Naive thymus-derived CD4-positive, alpha-beta T cell (primary cell): Measurements from ENCODE around the gene PPP1R1B. TPM values are rescaled to one million over a fixed set of nuclear protein-coding genes. Genes with fewer than 3 reads are reported as not detected.

Experiments
- ATAC-seq: fragments of 150-1000 bp; cut with Tn5 transposase; 2 replicates; pipeline ENCODE4 v1.10.0; 2021; ENCODE audit warnings: mild to moderate bottlenecking, moderate library complexity
- CTCF ChIA-PET: fragments of 350-600 bp; sonication (Branson Sonifier 250); formaldehyde crosslinking; loops from one replicate; lab custom pipeline; 2021; ENCODE audit warnings: antibody characterized with exemption; lab: Charles Lee
- POLR2A ChIA-PET: fragments of 350-600 bp; sonication (Branson Sonifier 250); formaldehyde crosslinking; loops from one replicate; lab custom pipeline; 2021; ENCODE audit warnings: antibody characterized with exemption, inconsistent platforms; lab: Charles Lee
- DNase-seq, 9 donors: peaks; one replicate each; pipeline versions ENCODE4 v3.0.0 to v3.0.0-alpha.2; 2020 to 2022; ENCODE audit warnings: mixed read lengths in 1 of 9
- H3K27ac ChIP-seq: one replicate; pipeline ENCODE4 v1.7.0; 2013; ENCODE audit warnings: mild to moderate bottlenecking, low read depth, low read length, moderate library complexity
- H3K27me3 ChIP-seq, 2 donors: one replicate each; pipeline ENCODE4 v1.7.0; 2013; ENCODE audit warnings: low read length in 2 of 2, mild to moderate bottlenecking in 2 of 2, moderate library complexity in 2 of 2; ENCODE audit not compliant: control insufficient read depth in 2 of 2, insufficient read depth in 2 of 2
- H3K36me3 ChIP-seq, 3 experiments: 1 replicate in 2 of 3; 2 replicates in 1 of 3; pipeline ENCODE4 v1.7.0; 2013; ENCODE audit warnings: low read length in 3 of 3, mild to moderate bottlenecking in 3 of 3, moderate library complexity in 1 of 3; ENCODE audit not compliant: insufficient read depth in 3 of 3, control insufficient read depth in 2 of 3
- H3K4me1 ChIP-seq, 2 donors: one replicate each; pipeline ENCODE4 v1.7.0; 2013; ENCODE audit warnings: low read length in 2 of 2, mild to moderate bottlenecking in 2 of 2, moderate library complexity in 1 of 2; ENCODE audit not compliant: control insufficient read depth in 2 of 2, insufficient read depth in 2 of 2
- H3K4me3 ChIP-seq: 2 replicates; pipeline ENCODE4 v1.7.0; 2013; ENCODE audit warnings: mild to moderate bottlenecking, low read length
- H3K9me3 ChIP-seq, 3 experiments: 1 replicate in 2 of 3; 2 replicates in 1 of 3; pipeline ENCODE4 v1.7.0; 2013; ENCODE audit warnings: low read length in 3 of 3; ENCODE audit not compliant: control insufficient read depth in 2 of 3
- H3K27ac Mint-ChIP-seq, 9 donors: one replicate each; pipeline ENCODE4 v1.8.0; 2020 to 2022; ENCODE audit warnings: mixed read lengths in 9 of 9, mild to moderate bottlenecking in 8 of 9, moderate library complexity in 5 of 9, inconsistent platforms in 2 of 9
- H3K27me3 Mint-ChIP-seq, 5 donors: one replicate each; pipeline ENCODE4 v1.8.0; 2021 to 2022; ENCODE audit warnings: mixed read lengths in 5 of 5, mild to moderate bottlenecking in 1 of 5
- H3K36me3 Mint-ChIP-seq, 5 donors: one replicate each; pipeline ENCODE4 v1.8.0; 2020 to 2022; ENCODE audit warnings: mixed read lengths in 5 of 5, mild to moderate bottlenecking in 3 of 5, inconsistent platforms in 1 of 5
- H3K4me1 Mint-ChIP-seq, 7 donors: one replicate each; pipeline ENCODE4 v1.8.0; 2020 to 2022; ENCODE audit warnings: mixed read lengths in 7 of 7, mild to moderate bottlenecking in 3 of 7, inconsistent platforms in 1 of 7
- H3K4me3 Mint-ChIP-seq, 10 donors: one replicate each; pipeline ENCODE4 v1.8.0; 2020 to 2022; ENCODE audit warnings: mild to moderate bottlenecking in 10 of 10, mixed read lengths in 10 of 10, moderate library complexity in 6 of 10, inconsistent platforms in 2 of 10
- H3K9me3 Mint-ChIP-seq, 11 donors: one replicate each; pipeline ENCODE4 v1.8.0; 2020 to 2022; ENCODE audit warnings: mixed read lengths in 11 of 11, mild to moderate bottlenecking in 4 of 11, inconsistent platforms in 1 of 11, moderate library complexity in 1 of 11
- intact Hi-C, 2 donors: fragments of 100-400 bp; cut with micrococcal nuclease; formaldehyde crosslinking; loops; one replicate each; pipeline ENCODE4 v1.15.1; 2023
- polyA plus RNA-seq, 2 donors: library from polyadenylated mRNA; unstranded; fragments of 300-500 nt; fragmentation: Illumina TruSeq; gene quantifications; one replicate each; pipeline ENCODE4 v1.2.3, GENCODE V29; 2021
- total RNA-seq, 6 experiments: library from RNA in 5 of 6; stranded (reverse) in 5 of 6; gene quantifications; 1 replicate in 5 of 6; 2 replicates in 1 of 6; pipeline ENCODE4 v1.2.3 and lab custom pipeline; 2021 to 2026

The PPP1R1B gene
- total and polyA plus RNA-seq, 7 experiments from 2014 or later, result not detected

DNA sequence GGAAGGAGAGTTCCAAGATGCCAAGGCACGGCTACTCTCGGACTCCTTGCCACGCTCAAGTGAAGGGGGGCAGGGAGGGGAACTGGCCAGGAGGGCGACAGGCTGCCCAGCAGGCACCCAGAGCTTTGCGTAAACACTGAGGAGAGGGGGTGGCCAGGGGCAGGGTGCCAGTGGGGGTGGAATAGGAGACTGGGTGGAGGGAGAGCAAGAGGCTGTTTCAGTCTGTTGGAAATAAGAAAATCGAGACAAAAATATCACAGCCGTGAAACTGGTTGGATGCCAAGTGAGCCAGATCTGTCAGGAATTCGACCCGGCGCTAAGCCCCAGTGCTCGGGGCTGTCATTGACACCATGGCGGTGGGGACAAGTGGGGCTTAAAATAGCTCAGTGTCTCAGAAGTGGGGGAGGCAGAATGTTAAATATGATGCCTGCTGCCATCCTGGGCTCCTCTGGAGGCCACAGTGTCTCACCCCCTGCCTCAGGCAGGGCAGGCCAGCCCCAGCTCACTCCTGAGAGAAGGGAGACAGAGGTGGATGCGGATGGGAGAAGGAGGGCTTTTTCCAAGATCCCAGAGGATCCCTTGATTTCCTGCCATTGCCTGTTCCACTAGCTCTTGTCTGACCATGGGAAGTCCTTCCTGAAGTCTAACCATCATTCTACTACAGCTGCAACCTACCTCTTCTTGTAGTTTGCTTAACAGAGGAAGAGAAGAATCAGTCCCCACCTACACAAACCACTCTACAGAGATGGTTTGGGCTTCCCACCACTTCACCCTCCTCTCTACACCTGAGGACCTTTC is 51.0 kb downstream of the PPP1R1B start:
- H3K4me3 Mint-ChIP-seq, result peak overlapping the region in 1 of 10 donors; percentile 57
- intact Hi-C loops, result loop anchor here in 1 of 2 donors (2.0 kb wide), 1 partner anchor 53 kb away; the partner anchor contains the start of gene MIEN1

DNA sequence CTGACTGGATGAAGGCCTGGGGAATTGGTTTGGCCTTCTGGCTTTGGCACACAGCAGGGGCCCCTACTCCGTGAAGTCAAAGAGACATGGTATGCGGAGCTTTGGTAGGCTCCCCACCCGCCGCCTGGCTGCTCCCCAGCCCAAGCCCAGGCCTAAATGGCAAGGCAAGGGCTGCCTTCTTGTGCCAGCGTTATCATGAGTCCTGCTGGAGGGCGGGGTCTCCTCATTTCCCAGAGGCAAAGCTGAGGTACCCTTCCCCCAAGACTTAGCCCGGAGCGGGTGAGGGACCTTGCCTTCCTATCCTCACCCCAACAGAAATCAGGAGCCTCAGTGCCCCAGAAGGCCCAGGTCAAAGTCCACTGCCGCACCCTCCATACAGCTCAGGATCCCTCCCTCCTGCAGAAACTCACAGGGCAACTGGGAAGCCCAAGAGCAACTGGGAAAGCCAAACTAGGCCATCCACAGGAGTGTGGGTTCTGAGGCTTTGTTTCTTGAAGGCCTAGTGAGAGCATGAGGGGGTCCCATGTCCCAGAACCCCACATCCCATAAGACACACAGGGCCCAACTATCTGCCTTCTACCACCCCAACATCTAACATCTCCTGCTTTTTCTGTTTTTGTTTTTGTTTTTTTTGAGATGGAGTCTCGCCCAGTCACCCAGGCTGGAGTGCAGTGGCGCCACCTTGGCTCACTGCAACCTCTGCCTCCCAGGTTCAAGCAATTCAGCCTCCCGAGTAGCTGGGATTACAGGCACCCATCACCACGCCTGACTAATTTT is 51.8 kb downstream of the PPP1R1B start:
- Mint-ChIP-seq H3K27me3 (no peaks in the 10 kb centered on the region), H3K4me1 (peaks cover 33 to 62% (median 53%) of the 10 kb centered on the region in 7 donors), H3K9me3 (no peaks in the 10 kb centered on the region), H3K4me3 (peak overlapping the region in 5 of 10 donors; percentile 17 to 76 (median 73)), H3K27ac (peak overlapping the region; percentile 89 to 97 (median 93)), H3K36me3 (peaks cover 5 to 31% (median 15%) of the 10 kb centered on the region in 5 donors)
- Histone ChIP-seq H3K4me1 (peaks cover 45 to 65% of the 10 kb centered on the region in 2 donors), H3K27me3 (no peaks in the 10 kb centered on the region), H3K36me3 (no peaks in the 10 kb centered on the region), H3K27ac (peak overlapping the region; percentile 71), H3K4me3 (no peak overlapping the region), H3K9me3 (no peaks in the 10 kb centered on the region)
- no peak for ATAC-seq
- DNase-seq, result no peak
- ChIA-PET CTCF (interaction anchor here (0.6 to 2.8 kb wide), 10 partner anchors 7 to 322 kb away, joined by 3 to 14 read pairs (median 5); partner anchors contain the start of genes PGAP3 and PNMT), POLR2A (interaction anchor here (0.7 to 3.7 kb wide), 8 partner anchors 8 to 51 kb away, joined by 3 to 43 read pairs (median 4); partner anchors contain the start of genes MIEN1, PGAP3, PNMT and STARD3)
- intact Hi-C loops, result loop anchor here in 1 of 2 donors (1.0 to 2.0 kb wide), 3 partner anchors 9 to 52 kb away; partner anchors contain the start of genes MIEN1 and PNMT

More for the DNA sequence above, 51.0 kb downstream of the PPP1R1B start:
- H3K9me3 Mint-ChIP-seq, result no peaks in the 10 kb centered on the region
- ChIA-PET CTCF (interaction anchor here (0.6 to 2.8 kb wide), 5 partner anchors 8 to 106 kb away, joined by 3 to 14 read pairs (median 5); partner anchors contain the start of genes PGAP3 and PNMT), POLR2A (interaction anchor here (0.8 to 3.7 kb wide), 4 partner anchors 11 to 52 kb away, joined by 3 to 43 read pairs (median 3); partner anchors contain the start of genes MIEN1 and PGAP3)
- Histone ChIP-seq H3K4me1 (peaks cover 45 to 65% of the 10 kb centered on the region in 2 donors), H3K27me3 (no peaks in the 10 kb centered on the region), H3K4me3 (no peak overlapping the region), H3K36me3 (no peaks in the 10 kb centered on the region), H3K27ac (no peak overlapping the region), H3K9me3 (no peaks in the 10 kb centered on the region)
- ATAC-seq, result no peak
- H3K27ac Mint-ChIP-seq, result peak overlapping the region; percentile 10 to 97 (median 79)
- no peak for DNase-seq
- peaks cover 33 to 62% (median 53%) of the 10 kb centered on the region in 7 donors for H3K4me1 Mint-ChIP-seq
- no peaks in the 10 kb centered on the region for H3K27me3 Mint-ChIP-seq
- peaks cover 0 to 23% (median 9%) of the 10 kb centered on the region in 5 donors for H3K36me3 Mint-ChIP-seq

DNA sequence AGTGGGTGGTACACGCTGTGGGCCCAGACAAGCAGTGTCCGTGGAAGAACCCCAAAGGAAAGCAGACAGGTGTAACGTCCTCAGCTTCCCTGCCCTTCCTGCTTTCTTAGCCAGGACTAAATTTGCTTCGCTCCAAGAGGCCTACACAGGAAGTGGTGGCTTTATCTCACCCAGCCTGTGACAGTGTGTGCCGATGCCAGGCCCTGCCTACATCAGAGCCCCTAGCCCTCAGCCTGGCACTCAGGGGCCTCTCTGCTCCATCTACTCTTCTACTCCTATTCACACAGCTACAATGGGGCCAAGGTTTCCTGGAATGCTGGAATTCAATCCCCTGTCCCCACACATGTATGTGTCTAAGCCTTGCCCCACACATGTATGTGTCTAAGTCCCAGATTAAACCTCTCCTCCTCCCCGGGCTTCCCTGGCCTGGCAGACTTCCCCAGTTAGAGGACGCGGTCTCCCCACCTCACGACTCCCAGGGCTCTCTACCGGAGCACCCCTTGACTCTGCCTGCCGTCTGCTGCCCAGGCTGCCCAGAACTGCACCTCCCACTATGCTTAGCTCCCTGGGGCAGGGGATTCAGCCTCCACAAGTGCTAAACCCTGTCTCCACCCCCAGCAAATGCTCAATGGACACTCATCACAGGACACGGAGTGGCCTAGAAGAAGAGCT is 52.9 kb downstream of the PPP1R1B start:
- Mint-ChIP-seq H3K27ac (peak overlapping the region; percentile 89 to 97 (median 93)), H3K27me3 (no peaks in the 10 kb centered on the region), H3K4me1 (peaks cover 35 to 62% (median 53%) of the 10 kb centered on the region in 7 donors), H3K36me3 (peaks cover 5 to 36% (median 19%) of the 10 kb centered on the region in 5 donors), H3K4me3 (peak overlapping the region; percentile 33 to 76 (median 72)), H3K9me3 (no peaks in the 10 kb centered on the region)
- ChIA-PET POLR2A (interaction anchor here (0.6 to 3.7 kb wide), 15 partner anchors 9 to 76 kb away, joined by 3 to 43 read pairs (median 4); partner anchors contain the start of genes MIEN1, PGAP3, PNMT and STARD3), CTCF (interaction anchor here (0.7 to 2.8 kb wide), 8 partner anchors 8 to 58 kb away, joined by 3 to 14 read pairs (median 4); partner anchors contain the start of genes PGAP3 and PNMT)
- Histone ChIP-seq H3K4me3 (peak overlapping the region; percentile 0), H3K4me1 (peaks cover 45 to 65% of the 10 kb centered on the region in 2 donors), H3K27me3 (no peaks in the 10 kb centered on the region), H3K36me3 (peaks cover 0 to 5% (median 0%) of the 10 kb centered on the region in 3 experiments), H3K9me3 (no peaks in the 10 kb centered on the region), H3K27ac (peak overlapping the region; percentile 71)
- ATAC-seq (peak; percentile 79), DNase-seq (peak in 7 of 9 donors; percentile 42 to 63 (median 55))
- intact Hi-C loops, result loop anchor here in 1 of 2 donors (1.0 to 2.0 kb wide), 3 partner anchors 8 to 51 kb away; partner anchors contain the start of genes MIEN1 and PNMT

DNA sequence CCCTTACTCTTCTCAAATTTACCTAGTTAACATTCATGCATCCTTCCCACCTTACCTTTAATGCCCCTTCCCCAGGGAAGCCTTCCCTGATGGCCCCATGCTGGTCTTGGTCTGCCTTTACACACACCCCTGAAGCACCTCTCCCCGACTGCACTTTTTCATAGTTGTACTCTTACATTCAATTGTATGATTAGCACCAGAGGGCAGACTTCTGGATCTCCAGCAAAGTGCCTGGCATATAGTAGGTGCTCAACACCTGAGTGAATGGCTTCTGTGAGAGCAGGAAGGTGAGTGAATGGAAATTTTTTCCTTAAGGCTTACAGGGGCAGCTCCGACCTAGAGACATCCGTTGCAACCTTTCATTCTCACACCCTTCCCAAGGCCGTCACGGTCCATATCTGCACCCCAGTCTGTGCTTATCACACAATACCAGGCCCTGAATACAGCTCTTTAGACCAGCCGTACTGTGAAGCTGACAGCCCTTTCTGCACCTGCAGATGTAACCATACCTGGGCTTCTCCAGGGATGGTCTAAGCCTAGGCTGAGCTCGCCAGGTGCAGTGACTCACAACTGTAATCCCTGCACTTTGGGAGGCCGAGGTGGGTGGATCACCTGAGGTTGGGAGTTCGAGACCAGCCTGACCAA is 56.7 kb downstream of the PPP1R1B start:
- Histone ChIP-seq H3K36me3 (peaks cover 0 to 13% (median 0%) of the 10 kb centered on the region in 3 experiments), H3K27me3 (no peaks in the 10 kb centered on the region), H3K9me3 (no peaks in the 10 kb centered on the region), H3K4me1 (peaks cover 27 to 33% of the 10 kb centered on the region in 2 donors), H3K4me3 (no peak overlapping the region), H3K27ac (no peak overlapping the region)
- Mint-ChIP-seq H3K4me1 (peaks cover 30 to 53% (median 47%) of the 10 kb centered on the region in 7 donors), H3K27me3 (no peaks in the 10 kb centered on the region), H3K4me3 (no peak overlapping the region), H3K36me3 (peaks cover 10 to 36% (median 26%) of the 10 kb centered on the region in 5 donors), H3K9me3 (peaks cover 0 to 3% (median 0%) of the 10 kb centered on the region in 11 donors), H3K27ac (peak overlapping the region in 3 of 9 donors; percentile 29 to 68 (median 41))
- DNase-seq (no peak), ATAC-seq (no peak)
- POLR2A ChIA-PET, result interaction anchor here (0.6 to 1.1 kb wide), 2 partner anchors 8 to 431 kb away, joined by 4 to 8 read pairs; no protein-coding TSS in a partner anchor
- intact Hi-C loops, result no loop called here
- CTCF ChIA-PET, result interaction anchor here (1.4 kb wide), 1 partner anchor 46 kb away, joined by 4 read pairs; the partner anchor contains the start of gene MIEN1

DNA sequence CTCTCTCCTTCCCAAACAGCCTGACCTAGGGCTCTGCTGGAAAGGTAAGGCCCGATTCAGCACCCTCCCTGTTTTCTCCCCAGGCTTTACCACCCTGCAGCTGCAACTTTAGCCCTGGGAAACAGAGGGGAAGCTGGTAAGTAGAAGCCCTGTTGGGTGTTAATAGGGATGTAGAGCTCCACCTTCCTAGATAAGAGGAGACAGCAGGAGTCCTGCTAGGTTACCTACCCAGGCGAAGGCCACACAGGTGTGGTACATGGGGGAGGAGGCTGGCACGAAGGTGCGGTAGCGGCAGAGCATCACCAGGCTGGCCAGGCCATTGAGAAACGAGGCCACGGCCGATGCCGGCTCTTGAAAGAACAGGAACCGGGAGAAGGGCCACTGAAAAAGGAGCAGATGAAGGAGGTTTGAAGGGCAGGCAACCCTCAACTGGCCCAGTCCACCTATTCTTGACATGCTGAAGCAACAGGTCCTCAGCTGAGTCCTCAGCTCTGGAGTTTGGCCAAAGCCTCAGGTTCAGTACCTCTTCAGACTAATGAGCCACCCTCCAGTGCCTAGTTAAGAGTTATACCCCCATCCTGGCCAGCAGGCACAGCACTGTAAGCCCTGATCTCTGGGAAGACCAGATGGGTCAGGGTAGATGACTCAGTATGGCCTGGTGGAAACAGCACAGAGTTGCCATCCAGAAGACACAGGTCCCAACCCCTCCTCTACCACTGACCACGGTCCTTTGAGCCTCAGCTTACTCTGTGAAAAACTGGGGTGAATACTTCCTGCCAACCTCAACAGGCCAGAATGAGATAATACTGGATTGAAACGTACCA is 57.8 kb downstream of the PPP1R1B start:
- H3K9me3 ChIP-seq, result no peaks in the 10 kb centered on the region
- H3K36me3 ChIP-seq, result peaks cover 0 to 13% (median 0%) of the 10 kb centered on the region in 3 experiments
- peak overlapping the region in 2 of 9 donors; percentile 28 to 34 for H3K27ac Mint-ChIP-seq
- H3K4me1 ChIP-seq, result peaks cover 27 to 28% of the 10 kb centered on the region in 2 donors
- ATAC-seq (no peak), DNase-seq (no peak)
- POLR2A ChIA-PET, result interaction anchor here (1.1 kb wide), 1 partner anchor 7 kb away, joined by 4 read pairs; no protein-coding TSS in a partner anchor
- peaks cover 0 to 6% (median 0%) of the 10 kb centered on the region in 11 donors for H3K9me3 Mint-ChIP-seq
- H3K4me3 ChIP-seq, result no peak overlapping the region
- H3K27me3 Mint-ChIP-seq, result no peaks in the 10 kb centered on the region
- H3K4me1 Mint-ChIP-seq, result peaks cover 27 to 49% (median 42%) of the 10 kb centered on the region in 7 donors
- H3K27ac ChIP-seq, result no peak overlapping the region
- no peak overlapping the region for H3K4me3 Mint-ChIP-seq
- peaks cover 10 to 35% (median 26%) of the 10 kb centered on the region in 5 donors for H3K36me3 Mint-ChIP-seq
- intact Hi-C loops, result loop anchor here in 1 of 2 donors (5.0 kb wide), 2 partner anchors 47 to 298 kb away; partner anchors contain the start of genes PSMD3 and STARD3
- no peaks in the 10 kb centered on the region for H3K27me3 ChIP-seq
- CTCF ChIA-PET, result interaction anchor here (1.4 kb wide), 1 partner anchor 45 kb away, joined by 4 read pairs; the partner anchor contains the start of gene MIEN1
